Activated CD8-positive, alpha-beta memory T cell treated with anti-CD3 and anti-CD28 coated beads, Interleukin-2, amount 50 U/mL, for 1 hour (primary cell): Measurements from ENCODE around the gene CYTIP.
A peak's percentile ranks its signal among the peaks of the same experiment; 100 is the strongest.

Source experiments
- DNase-seq: peaks from one replicate; pipeline ENCODE4 v3.0.0-alpha.2; 2020; ENCODE audit errors: extremely low read depth

The CYTIP gene

GRCh38 chr2:157443795-157444640 is at the start of gene CYTIP:
Gene CYTIP (minus strand): TSS chr2:157444089. CDS start chr2:157444020, 69 bp downstream.
- no peak for DNase-seq

GRCh38 chr2:157492189-157492773 is 48.4 kb upstream of the CYTIP start:
- DNase-seq = peak; percentile 47

GRCh38 chr2:157489983-157490382 is 46.1 kb upstream of the CYTIP start:
- no peak for DNase-seq

GRCh38 chr2:157488877-157489276 is 45.0 kb upstream of the CYTIP start:
- DNase-seq = no peak

- DNase-seq = no peak
These were observed 43.9 kb upstream of the CYTIP start for GRCh38 chr2:157487747-157488146.

- DNase-seq = no peak
These were observed 43.4 kb upstream of the CYTIP start for GRCh38 chr2:157487271-157487610.

GRCh38 chr2:157486596-157487270 is 42.8 kb upstream of the CYTIP start:
- DNase-seq = no peak

- DNase-seq = no peak
These were observed 36.5 kb upstream of the CYTIP start for GRCh38 chr2:157480182-157480961.

- DNase-seq = no peak
These were observed 35.5 kb upstream of the CYTIP start for GRCh38 chr2:157479081-157480027.

GRCh38 chr2:157477919-157478318 is 34.0 kb upstream of the CYTIP start:
- DNase-seq = no peak

- no peak for DNase-seq
These were observed 33.2 kb upstream of the CYTIP start for GRCh38 chr2:157476953-157477709.

- DNase-seq = no peak
These were observed 32.0 kb upstream of the CYTIP start for GRCh38 chr2:157475722-157476390.

GRCh38 chr2:157473581-157473980 is 29.7 kb upstream of the CYTIP start:
- no peak for DNase-seq

- no peak for DNase-seq
These were observed 27.2 kb upstream of the CYTIP start for GRCh38 chr2:157471078-157471477.

- no peak for DNase-seq
These were observed 26.4 kb upstream of the CYTIP start for GRCh38 chr2:157470321-157470720.

- DNase-seq = no peak
These were observed 25.8 kb upstream of the CYTIP start for GRCh38 chr2:157469726-157470125.

- DNase-seq = peak; percentile 12
These were observed 25.2 kb upstream of the CYTIP start for GRCh38 chr2:157468931-157469708.

- no peak for DNase-seq
These were observed 22.9 kb upstream of the CYTIP start for GRCh38 chr2:157466764-157467163.

GRCh38 chr2:157465554-157465953 is 21.7 kb upstream of the CYTIP start:
- DNase-seq = no peak
